ENCODE results near the gene MFSD12. TPM values are rescaled to one million over a fixed set of nuclear protein-coding genes. Genes with fewer than 3 reads are reported as not detected.

MFSD12 gene
- total RNA-seq, 2 donors from 2014 or later, result 85.6 to 112 TPM

DNA sequence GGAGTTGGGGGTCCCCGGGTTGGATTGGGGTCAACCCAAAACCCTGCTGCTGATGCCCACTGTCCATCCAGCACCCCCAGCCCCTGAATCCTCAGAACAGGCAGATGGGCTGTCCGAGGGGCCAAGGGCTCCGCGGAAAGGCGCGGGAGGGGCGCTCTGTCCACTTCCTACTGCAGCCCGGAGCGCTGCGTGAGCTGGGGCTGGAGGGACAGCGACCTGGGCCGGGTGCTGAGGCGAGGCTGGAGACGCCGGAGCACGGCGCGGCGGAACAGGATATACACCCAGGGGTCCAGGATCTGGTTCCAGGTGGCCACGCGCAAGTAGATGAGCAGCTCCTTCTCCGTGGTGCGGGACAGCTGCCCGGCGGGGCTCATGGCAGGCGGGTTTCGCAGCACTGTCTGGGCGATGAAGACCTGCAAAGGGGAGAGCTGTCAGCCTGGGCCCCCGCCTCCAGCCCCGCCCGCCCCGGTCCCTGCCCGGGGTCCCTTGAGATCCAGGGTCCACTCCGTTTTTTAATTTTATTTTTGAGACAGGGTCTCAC is 38.2 kb upstream of the MFSD12 start:
- H3K27ac ChIP-seq, result no peak overlapping the region
- H3K27me3 ChIP-seq (replicated peaks; ENCODE audit: insufficient read depth), result no peaks in the 10 kb centered on the region
- H3K4me3 ChIP-seq, result no peak overlapping the region
- TF ChIP-seq, protein P1, sequence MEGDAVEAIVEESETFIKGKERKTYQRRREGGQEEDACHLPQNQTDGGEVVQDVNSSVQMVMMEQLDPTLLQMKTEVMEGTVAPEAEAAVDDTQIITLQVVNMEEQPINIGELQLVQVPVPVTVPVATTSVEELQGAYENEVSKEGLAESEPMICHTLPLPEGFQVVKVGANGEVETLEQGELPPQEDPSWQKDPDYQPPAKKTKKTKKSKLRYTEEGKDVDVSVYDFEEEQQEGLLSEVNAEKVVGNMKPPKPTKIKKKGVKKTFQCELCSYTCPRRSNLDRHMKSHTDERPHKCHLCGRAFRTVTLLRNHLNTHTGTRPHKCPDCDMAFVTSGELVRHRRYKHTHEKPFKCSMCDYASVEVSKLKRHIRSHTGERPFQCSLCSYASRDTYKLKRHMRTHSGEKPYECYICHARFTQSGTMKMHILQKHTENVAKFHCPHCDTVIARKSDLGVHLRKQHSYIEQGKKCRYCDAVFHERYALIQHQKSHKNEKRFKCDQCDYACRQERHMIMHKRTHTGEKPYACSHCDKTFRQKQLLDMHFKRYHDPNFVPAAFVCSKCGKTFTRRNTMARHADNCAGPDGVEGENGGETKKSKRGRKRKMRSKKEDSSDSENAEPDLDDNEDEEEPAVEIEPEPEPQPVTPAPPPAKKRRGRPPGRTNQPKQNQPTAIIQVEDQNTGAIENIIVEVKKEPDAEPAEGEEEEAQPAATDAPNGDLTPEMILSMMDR (IDR thresholded peaks at IDR 0.05), result no peak
- peaks cover 6 to 14% of the 10 kb centered on the region in 2 donors for H3K4me1 ChIP-seq (ENCODE audit: control insufficient read depth in 1 of 2, low read depth in 2 of 2)
- H3K36me3 ChIP-seq, result peaks cover 41% of the 10 kb centered on the region
- no peak for DNase-seq (ENCODE audit: low spot score)
- no peaks in the 10 kb centered on the region for H3K9me3 ChIP-seq
- ATAC-seq (ENCODE audit: insufficient number of reproducible peaks, low FRiP score, low read depth), result no peak

DNA sequence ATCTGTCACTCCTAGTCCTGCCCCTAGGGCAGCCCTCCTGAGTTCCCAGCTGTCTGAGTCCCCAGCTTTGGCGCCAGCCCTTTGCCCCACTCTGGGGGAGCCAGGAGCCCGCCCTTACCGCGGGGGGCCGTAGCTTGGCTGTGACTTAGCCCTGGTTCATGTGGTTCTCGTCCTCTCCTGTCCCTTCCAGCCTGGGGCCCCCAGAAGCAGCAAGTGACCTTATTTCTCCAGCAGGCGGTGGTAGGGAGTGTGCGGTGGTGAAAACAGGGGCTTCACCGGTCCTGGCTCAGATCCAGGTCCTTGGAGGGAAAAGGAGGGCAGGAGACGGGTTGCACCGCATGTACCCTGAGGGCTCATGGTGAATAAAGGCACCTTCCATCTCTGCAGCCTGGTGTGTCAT is 35.8 kb upstream of the MFSD12 start:
- no peak for DNase-seq (ENCODE audit: low spot score)
- Histone ChIP-seq H3K27me3 (replicated peaks; ENCODE audit: insufficient read depth) (no peaks in the 10 kb centered on the region), H3K27ac (peak overlapping the region; percentile 63 to 64), H3K9me3 (no peaks in the 10 kb centered on the region), H3K4me3 (no peak overlapping the region), H3K4me1 (ENCODE audit: control insufficient read depth in 1 of 2, low read depth in 2 of 2) (peaks cover 0 to 7% of the 10 kb centered on the region in 2 donors), H3K36me3 (peaks cover 26% of the 10 kb centered on the region)
- ATAC-seq (ENCODE audit: insufficient number of reproducible peaks, low FRiP score, low read depth), result no peak
- TF ChIP-seq, protein P1 (IDR thresholded peaks at IDR 0.05), result no peak

DNA sequence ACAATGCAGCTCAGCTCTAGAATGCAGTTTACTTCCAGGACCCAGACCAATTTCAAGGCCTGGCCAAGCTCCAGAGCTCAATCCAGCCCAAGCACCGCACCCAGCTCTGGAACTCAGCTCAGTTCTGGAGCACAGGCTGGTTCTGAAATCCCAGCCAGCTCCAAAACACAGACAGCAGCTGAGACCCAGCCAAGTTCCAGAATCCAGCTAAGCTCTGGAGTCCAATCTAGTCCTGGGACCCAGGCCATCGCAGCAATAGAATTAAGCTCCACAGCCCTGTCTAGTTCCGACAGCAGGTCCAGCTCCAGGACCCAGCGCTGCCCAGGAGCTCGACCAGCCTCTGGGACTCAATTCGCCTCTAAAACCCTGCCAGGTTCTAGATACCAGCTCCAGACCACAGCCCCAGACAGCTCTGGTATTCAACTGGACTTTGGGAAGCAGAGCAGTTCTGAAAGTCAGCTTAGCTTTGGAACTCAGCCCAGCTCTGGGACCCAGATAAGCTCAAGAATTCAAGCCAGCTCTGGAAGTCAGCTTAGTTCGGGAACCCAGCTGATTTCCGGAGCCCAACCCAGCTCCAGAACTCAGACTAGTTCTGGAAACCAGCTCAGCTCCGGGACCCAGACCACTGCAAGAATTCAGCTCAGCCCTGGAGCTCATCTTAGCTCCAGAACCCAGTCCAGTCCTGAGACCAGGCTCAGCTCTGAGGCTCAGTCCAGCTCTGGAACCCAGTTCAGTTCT is 34.7 kb upstream of the MFSD12 start:
- no peaks in the 10 kb centered on the region for H3K27me3 ChIP-seq (replicated peaks; ENCODE audit: insufficient read depth)
- peaks cover 0 to 11% of the 10 kb centered on the region in 2 donors for H3K4me1 ChIP-seq (ENCODE audit: control insufficient read depth in 1 of 2, low read depth in 2 of 2)
- peak overlapping the region; percentile 63 to 64 for H3K27ac ChIP-seq
- H3K9me3 ChIP-seq, result no peaks in the 10 kb centered on the region
- peaks cover 22% of the 10 kb centered on the region for H3K36me3 ChIP-seq
- TF ChIP-seq, protein P1 (IDR thresholded peaks at IDR 0.05), result no peak
- DNase-seq (ENCODE audit: low spot score) (no peak), ATAC-seq (ENCODE audit: insufficient number of reproducible peaks, low FRiP score, low read depth) (no peak)
- H3K4me3 ChIP-seq, result no peak overlapping the region

DNA sequence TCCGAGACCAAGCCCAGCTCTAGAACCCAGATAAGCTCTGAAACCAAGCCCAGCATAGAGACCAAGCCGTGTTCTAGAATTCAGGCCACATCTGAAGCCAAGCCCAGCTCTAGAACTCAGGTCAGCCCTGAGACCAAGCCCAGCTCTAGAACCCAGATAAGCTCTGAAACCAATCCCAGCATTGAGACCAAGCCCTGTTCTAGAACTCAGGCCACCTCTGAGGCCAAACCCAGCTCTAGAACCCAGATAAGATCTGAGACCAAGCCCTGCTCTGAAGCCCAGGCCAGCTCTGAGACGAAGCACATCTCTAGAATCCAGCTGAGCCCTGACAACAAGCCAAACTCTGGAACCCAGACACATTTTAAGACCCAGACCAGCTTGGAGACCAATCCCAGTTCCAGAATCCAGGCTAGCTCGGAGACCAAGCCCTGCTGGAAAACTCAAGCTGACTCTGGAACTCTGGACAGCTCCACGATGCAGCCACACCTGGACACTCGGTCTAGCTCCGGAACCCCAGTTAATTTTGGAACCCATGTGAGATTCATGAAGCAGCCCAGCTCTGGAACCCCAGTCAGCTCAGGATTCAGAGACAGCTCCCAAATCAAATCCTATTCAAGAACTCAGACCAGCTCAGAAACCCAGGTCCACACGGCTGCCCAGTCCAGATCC is 33.7 kb upstream of the MFSD12 start:
- Histone ChIP-seq H3K9me3 (no peaks in the 10 kb centered on the region), H3K4me3 (no peak overlapping the region), H3K27me3 (replicated peaks; ENCODE audit: insufficient read depth) (no peaks in the 10 kb centered on the region), H3K4me1 (ENCODE audit: control insufficient read depth in 1 of 2, low read depth in 2 of 2) (peaks cover 0 to 19% of the 10 kb centered on the region in 2 donors), H3K36me3 (peaks cover 19% of the 10 kb centered on the region), H3K27ac (peak overlapping the region in 1 of 2 donors; percentile 64)
- TF ChIP-seq, protein P1 (IDR thresholded peaks at IDR 0.05), result no peak
- no peak for DNase-seq (ENCODE audit: low spot score)
- ATAC-seq (ENCODE audit: insufficient number of reproducible peaks, low FRiP score, low read depth), result no peak

DNA sequence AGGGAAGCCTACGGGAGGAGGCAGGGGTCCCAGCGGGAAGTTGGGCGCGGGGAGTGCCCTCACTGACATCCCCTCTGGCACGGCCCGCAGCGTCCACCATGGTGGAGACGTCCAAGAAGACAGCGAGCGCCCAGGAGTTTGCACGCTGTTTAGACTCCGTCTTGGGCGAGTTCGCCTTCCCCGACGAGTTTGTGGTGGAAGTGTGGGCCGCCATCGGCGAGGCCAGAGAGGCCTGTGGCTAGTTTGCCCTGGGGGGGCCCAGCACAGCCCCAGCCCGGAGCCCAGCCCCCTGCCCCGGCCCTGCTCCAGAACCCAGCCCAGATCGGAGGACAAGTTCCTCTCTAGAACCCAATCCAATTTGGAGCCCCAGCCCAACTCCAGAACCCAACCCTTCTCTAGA is 32.6 kb upstream of the MFSD12 start:
- no peaks in the 10 kb centered on the region for H3K27me3 ChIP-seq (replicated peaks; ENCODE audit: insufficient read depth)
- TF ChIP-seq, protein P1 (IDR thresholded peaks at IDR 0.05), result no peak
- DNase-seq (ENCODE audit: low spot score) (no peak), ATAC-seq (ENCODE audit: insufficient number of reproducible peaks, low FRiP score, low read depth) (no peak)
- H3K27ac ChIP-seq, result no peak overlapping the region
- peaks cover 10% of the 10 kb centered on the region for H3K36me3 ChIP-seq
- H3K9me3 ChIP-seq, result no peaks in the 10 kb centered on the region
- no peak overlapping the region for H3K4me3 ChIP-seq
- peaks cover 0 to 29% of the 10 kb centered on the region in 2 donors for H3K4me1 ChIP-seq (ENCODE audit: control insufficient read depth in 1 of 2, low read depth in 2 of 2)

All from thoracic aorta (tissue), 2 donors.